Hepatic stellate cell (primary cell): ENCODE results near the gene HNRNPA0.
A peak's percentile ranks its signal among the peaks of the same experiment; 100 is the strongest.
"Not testable (repeated sequence)": the region's sequence is repeated elsewhere in the genome, so short reads cannot be mapped to it uniquely, and the experiment has no call there.

Experiments
- DNase-seq: peaks from one replicate; pipeline ENCODE4 v3.0.0; 2011; ENCODE audit warnings: low spot score

HNRNPA0 gene

GRCh38 chr5:137754188-137754960 lies at the start of gene HNRNPA0:
Gene HNRNPA0, minus strand, starts transcription at chr5:137754363. Its CDS starts 297 bp downstream, at chr5:137754066.
- peak; percentile 97 for DNase-seq

GRCh38 chr5:137802282-137803210 lies 48.4 kb upstream of the HNRNPA0 start:
- DNase-seq: no peak

GRCh38 chr5:137800700-137801411 lies 46.7 kb upstream of the HNRNPA0 start:
- DNase-seq: no peak

GRCh38 chr5:137796279-137796678 lies 42.1 kb upstream of the HNRNPA0 start:
- DNase-seq: no peak

GRCh38 chr5:137794863-137795262 lies 40.7 kb upstream of the HNRNPA0 start:
- DNase-seq: no peak

GRCh38 chr5:137792303-137792702 lies 38.1 kb upstream of the HNRNPA0 start:
- no peak for DNase-seq

GRCh38 chr5:137791799-137792198 lies 37.6 kb upstream of the HNRNPA0 start:
- DNase-seq: no peak

GRCh38 chr5:137791387-137791786 lies 37.2 kb upstream of the HNRNPA0 start:
- DNase-seq: no peak

GRCh38 chr5:137788560-137788959 lies 34.4 kb upstream of the HNRNPA0 start:
- DNase-seq: not testable (repeated sequence)

GRCh38 chr5:137782984-137783536 lies 28.9 kb upstream of the HNRNPA0 start:
- DNase-seq: no peak

- no peak for DNase-seq
Observed at GRCh38 chr5:137782055-137782454, 27.9 kb upstream of the HNRNPA0 start.

GRCh38 chr5:137778772-137779564 lies 24.8 kb upstream of the HNRNPA0 start:
- no peak for DNase-seq

GRCh38 chr5:137767937-137768336 lies 13.8 kb upstream of the HNRNPA0 start:
- not testable (repeated sequence) for DNase-seq

GRCh38 chr5:137761566-137761965 lies 7.4 kb upstream of the HNRNPA0 start:
- no peak for DNase-seq

GRCh38 chr5:137760719-137761516 lies 6.8 kb upstream of the HNRNPA0 start:
- DNase-seq: no peak

- no peak for DNase-seq
Observed at GRCh38 chr5:137760294-137760693, 6.1 kb upstream of the HNRNPA0 start.

- DNase-seq: no peak
Observed at GRCh38 chr5:137758715-137759306, 4.6 kb upstream of the HNRNPA0 start.

GRCh38 chr5:137758121-137758520 lies 4.0 kb upstream of the HNRNPA0 start:
- no peak for DNase-seq

GRCh38 chr5:137757634-137758033 lies 3.5 kb upstream of the HNRNPA0 start:
- no peak for DNase-seq
